K562 (cell line): ENCODE measurements around the gene ARHGAP12. TPM values are rescaled to one million over a fixed set of nuclear protein-coding genes. Genes with fewer than 3 reads are reported as not detected.

Source experiments
- BHLHE40 ChIP-seq: IDR thresholded peaks from 2 replicates; pipeline ENCODE4 v1.6.1; 2011; ENCODE audit warnings: low read length, improper control_type of control experiment
- C11orf30 ChIP-seq: fragments of 450-650 bp; IDR thresholded peaks from 2 replicates; pipeline ENCODE4 v1.6.1; 2016; ENCODE audit warnings: low read depth, mild to moderate bottlenecking
- DEAF1 ChIP-seq: fragments of 450-650 bp; formaldehyde crosslinking; IDR thresholded peaks from 2 replicates; pipeline ENCODE4 v1.4.0; 2020; ENCODE audit warnings: mild to moderate bottlenecking, moderate library complexity
- FOXJ3 ChIP-seq: sonication (generic); formaldehyde crosslinking; IDR thresholded peaks from 2 replicates; pipeline ENCODE4 v1.4.0; 2020; ENCODE audit warnings: mild to moderate bottlenecking, missing genetic modification reagents
- ILK ChIP-seq: fragments of 450-650 bp; IDR thresholded peaks from 2 replicates; pipeline ENCODE4 v1.6.1; 2016; ENCODE audit warnings: missing genetic modification characterization, low read depth, mild to moderate bottlenecking, missing compliant biosample characterization, moderate library complexity, borderline replicate concordance
- MIER1 ChIP-seq: fragments of 450-650 bp; IDR thresholded peaks from 2 replicates; pipeline ENCODE4 v1.6.1; 2016; ENCODE audit warnings: antibody characterized with exemption, mild to moderate bottlenecking, low read depth
- MLLT1 ChIP-seq, 2 experiments: fragments of 450-650 bp; IDR thresholded peaks; 2 replicates each; pipeline ENCODE4 v1.6.1; 2016
- SRSF3 ChIP-seq: fragments of 200-400 bp; formaldehyde crosslinking; IDR thresholded peaks from 2 replicates; pipeline ENCODE4 v1.6.1; 2016; ENCODE audit warnings: mild to moderate bottlenecking, low read length, moderate library complexity; ENCODE audit not compliant: insufficient read depth
- SRSF9 ChIP-seq: fragments of 200-400 bp; formaldehyde crosslinking; IDR thresholded peaks from 2 replicates; pipeline ENCODE4 v1.6.1; 2017; ENCODE audit warnings: low read depth, low read length, borderline replicate concordance
- TAF1 ChIP-seq: IDR thresholded peaks from 2 replicates; pipeline ENCODE4 v1.6.1; 2011; ENCODE audit warnings: mild to moderate bottlenecking, low read length, moderate library complexity; ENCODE audit not compliant: insufficient read depth, control insufficient read depth, severe bottlenecking; ENCODE audit errors: extremely low read depth
- THRB ChIP-seq: fragments of 450-650 bp; formaldehyde crosslinking; conservative IDR thresholded peaks from 2 replicates; pipeline ENCODE4 v1.4.0; 2022; ENCODE audit warnings: mild to moderate bottlenecking, missing genetic modification characterization
- ZBTB1 ChIP-seq: sonication (generic); formaldehyde crosslinking; IDR thresholded peaks from 2 replicates; pipeline ENCODE4 v1.8.1; 2023; ENCODE audit warnings: missing genetic modification reagents, low read depth, mild to moderate bottlenecking, borderline replicate concordance
- ZBTB33 ChIP-seq: sonication (generic); formaldehyde crosslinking; IDR thresholded peaks from 2 replicates; pipeline ENCODE4 v1.8.1; 2023; ENCODE audit warnings: mild to moderate bottlenecking, missing genetic modification reagents
- ZFP30 ChIP-seq: fragments of 250-450 bp; sonication (Bioruptor Pico); IDR thresholded peaks from 2 replicates; pipeline ENCODE4 v1.8.0; 2022; ENCODE audit warnings: moderate library complexity, mild to moderate bottlenecking, inconsistent platforms, borderline replicate concordance
- ZNF311 ChIP-seq: fragments of 250-450 bp; sonication (Bioruptor Pico); IDR thresholded peaks from 2 replicates; pipeline ENCODE4 v1.4.0; 2020; ENCODE audit warnings: mild to moderate bottlenecking, moderate library complexity
- ZNF408 ChIP-seq: fragments of 250-450 bp; sonication (Bioruptor Pico); IDR thresholded peaks from 2 replicates; pipeline ENCODE4 v1.4.0; 2020; ENCODE audit warnings: low read depth, mild to moderate bottlenecking, moderate library complexity
- polyA plus RNA-seq, 8 experiments: library from polyadenylated mRNA; depleted of rRNA in 4 of 8; stranded (reverse) in 5 of 8; unstranded in 3 of 8; fragments of >200 nt; fragmentation: Nextera tagmentation in 2 of 8; fragmentation: Illumina TruSeq in 1 of 8; extraction: Ambion mirVana in 2 of 8; extraction: Trizol in 1 of 8; gene quantifications; 2 replicates each; pipeline versions ENCODE4 v1.2.1 to v1.2.3, GENCODE V29; 2011 to 2014; ENCODE audit warnings: inconsistent platforms in 1 of 8, missing spikeins in 1 of 8
- total RNA-seq, 7 experiments: library from RNA; depleted of rRNA in 6 of 7; stranded (reverse); fragments of >200 nt in 6 of 7; fragmentation: Illumina TruSeq in 2 of 7; extraction: Trizol in 2 of 7; gene quantifications; 2 replicates each; pipeline versions ENCODE4 v1.2.1 to v1.2.3, GENCODE V29; 2011 to 2021; ENCODE audit warnings: low replicate concordance in 1 of 7
- TF ChIP-seq, protein P1 (sequence below): fragments of 450-650 bp; IDR thresholded peaks from 2 replicates; pipeline ENCODE4 v1.6.1; 2016; ENCODE audit warnings: borderline replicate concordance
- TF ChIP-seq, protein P2 (sequence below): sonication (generic); formaldehyde crosslinking; IDR thresholded peaks from 2 replicates; pipeline ENCODE4 v1.5.0; 2020; ENCODE audit warnings: missing genetic modification reagents

Gene ARHGAP12
- total and polyA plus RNA-seq, 9 of the 15 experiments (the other 6 are each of a cell fraction or from before 2014, with no cell fraction given), result 4.4 to 18.7 (median 10.1) TPM

DNA sequence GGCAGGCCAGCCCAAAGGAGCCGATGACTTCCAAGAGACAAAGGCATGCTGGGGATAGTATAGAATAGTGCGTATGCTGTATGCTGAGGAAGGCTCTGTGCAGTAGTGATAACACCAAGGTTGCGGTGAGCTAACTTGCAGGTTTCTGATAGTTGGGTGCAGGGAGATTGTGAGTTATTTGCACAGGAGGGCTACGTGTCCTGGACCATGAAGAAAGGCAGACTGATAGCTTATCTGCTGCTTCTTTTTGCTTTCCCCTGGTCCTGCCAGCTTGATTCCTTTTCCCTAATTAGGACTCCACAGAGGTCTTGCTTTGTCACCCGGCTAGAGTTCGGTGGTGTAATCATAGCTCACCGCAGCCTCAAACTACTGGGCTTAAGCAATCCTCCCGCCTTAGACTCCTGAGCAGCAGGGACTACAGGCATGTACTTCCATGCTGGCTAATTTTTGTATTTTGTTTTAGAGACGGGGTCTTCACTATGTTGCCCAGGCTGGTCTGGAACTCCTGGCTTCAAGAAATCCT lies 43.9 kb upstream of the ARHGAP12 start (continued):
- TF ChIP-seq, protein P1, sequence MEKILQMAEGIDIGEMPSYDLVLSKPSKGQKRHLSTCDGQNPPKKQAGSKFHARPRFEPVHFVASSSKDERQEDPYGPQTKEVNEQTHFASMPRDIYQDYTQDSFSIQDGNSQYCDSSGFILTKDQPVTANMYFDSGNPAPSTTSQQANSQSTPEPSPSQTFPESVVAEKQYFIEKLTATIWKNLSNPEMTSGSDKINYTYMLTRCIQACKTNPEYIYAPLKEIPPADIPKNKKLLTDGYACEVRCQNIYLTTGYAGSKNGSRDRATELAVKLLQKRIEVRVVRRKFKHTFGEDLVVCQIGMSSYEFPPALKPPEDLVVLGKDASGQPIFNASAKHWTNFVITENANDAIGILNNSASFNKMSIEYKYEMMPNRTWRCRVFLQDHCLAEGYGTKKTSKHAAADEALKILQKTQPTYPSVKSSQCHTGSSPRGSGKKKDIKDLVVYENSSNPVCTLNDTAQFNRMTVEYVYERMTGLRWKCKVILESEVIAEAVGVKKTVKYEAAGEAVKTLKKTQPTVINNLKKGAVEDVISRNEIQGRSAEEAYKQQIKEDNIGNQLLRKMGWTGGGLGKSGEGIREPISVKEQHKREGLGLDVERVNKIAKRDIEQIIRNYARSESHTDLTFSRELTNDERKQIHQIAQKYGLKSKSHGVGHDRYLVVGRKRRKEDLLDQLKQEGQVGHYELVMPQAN, result no peak
- TF ChIP-seq MLLT1 (IDR thresholded peaks at IDR 0.05) (peak in 1 of 2 experiments; percentile 97; a peak in 2 of 4 replicates), C11orf30 (peak; percentile 75), ZNF311 (peak; percentile 65; the same call in 1 of the 2 replicates), ZFP30 (CRISPR knock-in tag) (no peak), ZNF408 (no peak), ZBTB1 (CRISPR knock-in tag) (no peak), ILK (tag) (no peak), DEAF1 (CRISPR knock-in tag) (no peak), TAF1 (peak; percentile 55), FOXJ3 (CRISPR knock-in tag) (no peak), ZBTB33 (CRISPR knock-in tag) (peak; percentile 59; the same call in 1 of the 2 replicates), THRB (no peak), BHLHE40 (peak; percentile 77), MIER1 (peak; percentile 57; the same call in 1 of the 2 replicates), SRSF9 (no peak), SRSF3 (no peak)
- TF ChIP-seq, protein P2, sequence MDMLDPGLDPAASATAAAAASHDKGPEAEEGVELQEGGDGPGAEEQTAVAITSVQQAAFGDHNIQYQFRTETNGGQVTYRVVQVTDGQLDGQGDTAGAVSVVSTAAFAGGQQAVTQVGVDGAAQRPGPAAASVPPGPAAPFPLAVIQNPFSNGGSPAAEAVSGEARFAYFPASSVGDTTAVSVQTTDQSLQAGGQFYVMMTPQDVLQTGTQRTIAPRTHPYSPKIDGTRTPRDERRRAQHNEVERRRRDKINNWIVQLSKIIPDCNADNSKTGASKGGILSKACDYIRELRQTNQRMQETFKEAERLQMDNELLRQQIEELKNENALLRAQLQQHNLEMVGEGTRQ (CRISPR knock-in tag), result no peak
